WERI-Rb-1 (cell line): ENCODE data around the gene WDR93.

ENCODE experiments used
- DNase-seq: peaks from one replicate; pipeline ENCODE4 v3.0.0-alpha.2; 2020
- H3K27ac ChIP-seq: fragments of 250-450 bp; sonication (Bioruptor Pico); 2 replicates; pipeline ENCODE4 v1.5.1; 2020; ENCODE audit warnings: mild to moderate bottlenecking, moderate library complexity
- H3K27me3 ChIP-seq: fragments of 250-450 bp; sonication (Bioruptor Pico); 2 replicates; pipeline ENCODE4 v1.5.1; 2021; ENCODE audit warnings: mild to moderate bottlenecking, low read depth, moderate library complexity; ENCODE audit not compliant: insufficient read depth, severe bottlenecking
- H3K36me3 ChIP-seq: fragments of 250-450 bp; sonication (Bioruptor Pico); 2 replicates; pipeline ENCODE4 v1.5.1; 2020; ENCODE audit warnings: mild to moderate bottlenecking, moderate library complexity
- H3K4me3 ChIP-seq: 2 replicates; pipeline ENCODE4 v1.5.1; 2011; ENCODE audit warnings: low read depth, mild to moderate bottlenecking, control low read depth, low read length
- H3K9me3 ChIP-seq: fragments of 250-450 bp; sonication (Bioruptor Pico); 2 replicates; pipeline ENCODE4 v1.5.1; 2021; ENCODE audit warnings: mild to moderate bottlenecking, moderate library complexity; ENCODE audit not compliant: severe bottlenecking
- CTCF ChIP-seq: IDR thresholded peaks from 2 replicates; pipeline ENCODE4 v1.5.1; 2011; ENCODE audit warnings: low read depth, mild to moderate bottlenecking, control low read depth, inconsistent platforms, low read length

Gene WDR93

GRCh38 chr15:89777073-89777751 lies 86.6 kb downstream of the WDR93 start:
- Histone ChIP-seq H3K36me3 (no peaks in the 10 kb centered on the region), H3K9me3 (no peaks in the 10 kb centered on the region), H3K27ac (no peak overlapping the region), H3K27me3 (no peaks in the 10 kb centered on the region), H3K4me3 (no peak overlapping the region)
- TF ChIP-seq CTCF, result no peak
- DNase-seq, result no peak

- no peak for TF ChIP-seq CTCF
- Histone ChIP-seq H3K27ac (no peak overlapping the region), H3K36me3 (no peaks in the 10 kb centered on the region), H3K9me3 (no peaks in the 10 kb centered on the region), H3K27me3 (no peaks in the 10 kb centered on the region), H3K4me3 (no peak overlapping the region)
- DNase-seq, result no peak
Observed at GRCh38 chr15:89777782-89778380, 87.3 kb downstream of the WDR93 start.

DNA sequence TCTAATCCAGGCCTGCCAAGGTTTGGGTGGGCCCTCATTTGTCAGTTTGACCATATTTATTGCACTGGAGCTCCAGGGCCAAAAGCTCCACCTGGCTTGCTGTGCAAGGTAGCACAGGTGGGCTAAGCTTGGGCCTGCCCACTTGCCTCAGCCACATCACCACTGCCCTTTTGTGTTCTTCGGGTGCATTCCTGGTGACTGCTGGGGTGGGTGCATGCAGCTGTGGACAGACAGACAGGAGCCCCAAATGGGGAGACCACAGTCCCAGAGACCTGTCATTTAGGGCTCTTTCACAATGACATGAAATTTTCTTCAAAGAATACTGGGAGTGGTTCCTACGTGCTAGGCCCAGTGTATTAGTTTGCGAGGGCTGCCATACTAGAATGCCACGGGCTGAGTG lies 88.2 kb downstream of the WDR93 start:
- Histone ChIP-seq H3K36me3 (no peaks in the 10 kb centered on the region), H3K27me3 (no peaks in the 10 kb centered on the region), H3K27ac (no peak overlapping the region), H3K9me3 (no peaks in the 10 kb centered on the region), H3K4me3 (no peak overlapping the region)
- TF ChIP-seq CTCF, result no peak
- DNase-seq, result no peak

GRCh38 chr15:89780601-89781000 lies 90.0 kb downstream of the WDR93 start:
- no peaks in the 10 kb centered on the region for H3K9me3 ChIP-seq
- no peaks in the 10 kb centered on the region for H3K27me3 ChIP-seq
- no peak overlapping the region for H3K27ac ChIP-seq
- no peaks in the 10 kb centered on the region for H3K36me3 ChIP-seq
- DNase-seq, result no peak
- H3K4me3 ChIP-seq, result no peak overlapping the region
- TF ChIP-seq CTCF, result no peak

DNA sequence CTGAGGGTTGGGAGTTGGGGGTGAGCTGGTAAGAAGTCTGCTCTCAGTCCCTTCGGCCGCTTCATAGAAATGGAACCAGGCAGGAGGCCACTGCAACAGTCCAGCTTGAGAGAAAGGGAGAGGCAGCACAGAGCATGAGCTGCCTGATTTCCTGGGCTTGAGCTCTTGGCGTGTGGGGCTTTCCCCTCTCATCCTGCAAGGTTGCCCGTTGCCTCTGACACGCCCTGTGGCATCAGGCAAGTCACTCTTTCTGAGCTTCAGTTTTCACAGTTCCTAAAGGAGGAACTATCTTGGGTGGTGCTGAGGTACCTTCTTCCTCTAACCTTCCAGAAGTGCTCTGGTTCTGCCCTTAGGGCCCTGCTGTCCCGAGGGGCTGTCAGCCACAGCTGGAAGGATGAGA lies 90.4 kb downstream of the WDR93 start:
- H3K4me3 ChIP-seq, result no peak overlapping the region
- H3K27me3 ChIP-seq, result no peaks in the 10 kb centered on the region
- no peak for DNase-seq
- TF ChIP-seq CTCF, result no peak
- H3K27ac ChIP-seq, result no peak overlapping the region
- no peaks in the 10 kb centered on the region for H3K9me3 ChIP-seq
- H3K36me3 ChIP-seq, result no peaks in the 10 kb centered on the region
